Fibroblast of skin of right biceps (primary cell): Measurements from ENCODE around the gene AHI1.
"Not testable (repeated sequence)": the region's sequence is repeated elsewhere in the genome, so short reads cannot be mapped to it uniquely, and the experiment has no call there.

Experiments used
- DNase-seq: peaks from one replicate; pipeline ENCODE4 v3.0.0-alpha.2; 2013

Gene AHI1

GRCh38 chr6:135385299-135385698 lies 112.2 kb downstream of the AHI1 start:
- no peak for DNase-seq

GRCh38 chr6:135383766-135384165 lies 113.8 kb downstream of the AHI1 start:
- no peak for DNase-seq

- no peak for DNase-seq
These were observed 114.2 kb downstream of the AHI1 start for GRCh38 chr6:135383301-135383700.

GRCh38 chr6:135382182-135382628 lies 115.3 kb downstream of the AHI1 start:
- DNase-seq = peak; percentile 2

GRCh38 chr6:135380793-135381192 lies 116.7 kb downstream of the AHI1 start:
- DNase-seq = no peak

- no peak for DNase-seq
These were observed 117.9 kb downstream of the AHI1 start for GRCh38 chr6:135379647-135380046.

- DNase-seq = peak; percentile 22
These were observed 124.8 kb downstream of the AHI1 start for GRCh38 chr6:135372758-135373157.

- not testable (repeated sequence) for DNase-seq
These were observed 133.9 kb downstream of the AHI1 start for GRCh38 chr6:135363622-135364021.

GRCh38 chr6:135362124-135362523 lies 135.4 kb downstream of the AHI1 start:
- no peak for DNase-seq

- no peak for DNase-seq
These were observed 137.3 kb downstream of the AHI1 start for GRCh38 chr6:135360222-135360621.

GRCh38 chr6:135358985-135359384 lies 138.6 kb downstream of the AHI1 start:
- DNase-seq = peak; percentile 44

- peak; percentile 94 for DNase-seq
These were observed 139.2 kb downstream of the AHI1 start for GRCh38 chr6:135358251-135358821.

GRCh38 chr6:135354407-135354806 lies 143.1 kb downstream of the AHI1 start:
- no peak for DNase-seq

- DNase-seq = no peak
These were observed 144.4 kb downstream of the AHI1 start for GRCh38 chr6:135353113-135353512.

- no peak for DNase-seq
These were observed 145.9 kb downstream of the AHI1 start for GRCh38 chr6:135351635-135352034.

GRCh38 chr6:135347887-135348286 lies 149.7 kb downstream of the AHI1 start:
- DNase-seq = no peak

GRCh38 chr6:135346747-135347146 lies 150.8 kb downstream of the AHI1 start:
- DNase-seq = peak; percentile 83

GRCh38 chr6:135344526-135344925 lies 153.0 kb downstream of the AHI1 start:
- no peak for DNase-seq

GRCh38 chr6:135339920-135340319 lies 157.6 kb downstream of the AHI1 start:
- not testable (repeated sequence) for DNase-seq

- DNase-seq = peak; percentile 71
These were observed 163.4 kb downstream of the AHI1 start for GRCh38 chr6:135334169-135334568.

- peak; percentile 58 for DNase-seq
These were observed 166.5 kb downstream of the AHI1 start for GRCh38 chr6:135331002-135331401.

GRCh38 chr6:135329851-135330803 lies 167.4 kb downstream of the AHI1 start:
- no peak for DNase-seq

- no peak for DNase-seq
These were observed 169.4 kb downstream of the AHI1 start for GRCh38 chr6:135328136-135328535.
